Fibroblast of pulmonary artery (primary cell): Measurements from ENCODE around the gene WDR70.

Experiments
- DNase-seq: peaks from one replicate; pipeline ENCODE4 v3.0.0-alpha.2; 2010; ENCODE audit warnings: low read depth
- H3K4me3 ChIP-seq: replicated peaks from 2 replicates; pipeline ENCODE4 v1.5.1; 2011; ENCODE audit warnings: low read depth, mild to moderate bottlenecking, control low read depth, low read length, moderate library complexity
- TF ChIP-seq, protein P1 (sequence below): IDR thresholded peaks from 2 replicates; pipeline ENCODE4 v1.5.1; 2011; ENCODE audit warnings: mild to moderate bottlenecking, control low read depth, low read length, inconsistent platforms; ENCODE audit errors: missing control alignments

The WDR70 gene

DNA sequence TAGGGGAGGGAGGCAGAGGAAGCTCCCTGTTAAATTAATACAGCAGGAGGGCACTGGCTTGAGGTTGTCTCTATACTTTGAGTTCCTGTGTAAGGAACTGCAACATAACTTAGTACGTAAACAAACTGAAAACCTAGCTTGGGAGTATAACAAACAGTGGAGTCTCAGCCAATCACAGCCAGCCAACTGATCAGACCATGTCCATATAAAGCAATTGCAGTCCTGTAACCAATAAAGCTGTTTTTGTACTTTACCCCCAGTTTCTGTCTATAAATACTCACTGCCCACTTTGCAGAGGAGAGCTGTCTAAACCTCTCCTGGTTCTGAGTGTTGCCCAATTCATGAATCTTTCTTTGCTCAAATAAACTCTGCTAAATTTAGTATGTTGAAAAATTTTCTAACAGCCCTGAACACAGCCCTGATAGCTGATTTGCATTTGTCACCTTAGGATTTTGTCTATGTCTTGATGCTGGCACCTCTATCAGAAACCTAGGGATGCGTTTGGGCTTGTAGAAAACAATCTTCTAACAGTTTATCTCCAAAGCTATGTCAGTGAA is 420.8 kb downstream of the WDR70 start:
- TF ChIP-seq, protein P1, sequence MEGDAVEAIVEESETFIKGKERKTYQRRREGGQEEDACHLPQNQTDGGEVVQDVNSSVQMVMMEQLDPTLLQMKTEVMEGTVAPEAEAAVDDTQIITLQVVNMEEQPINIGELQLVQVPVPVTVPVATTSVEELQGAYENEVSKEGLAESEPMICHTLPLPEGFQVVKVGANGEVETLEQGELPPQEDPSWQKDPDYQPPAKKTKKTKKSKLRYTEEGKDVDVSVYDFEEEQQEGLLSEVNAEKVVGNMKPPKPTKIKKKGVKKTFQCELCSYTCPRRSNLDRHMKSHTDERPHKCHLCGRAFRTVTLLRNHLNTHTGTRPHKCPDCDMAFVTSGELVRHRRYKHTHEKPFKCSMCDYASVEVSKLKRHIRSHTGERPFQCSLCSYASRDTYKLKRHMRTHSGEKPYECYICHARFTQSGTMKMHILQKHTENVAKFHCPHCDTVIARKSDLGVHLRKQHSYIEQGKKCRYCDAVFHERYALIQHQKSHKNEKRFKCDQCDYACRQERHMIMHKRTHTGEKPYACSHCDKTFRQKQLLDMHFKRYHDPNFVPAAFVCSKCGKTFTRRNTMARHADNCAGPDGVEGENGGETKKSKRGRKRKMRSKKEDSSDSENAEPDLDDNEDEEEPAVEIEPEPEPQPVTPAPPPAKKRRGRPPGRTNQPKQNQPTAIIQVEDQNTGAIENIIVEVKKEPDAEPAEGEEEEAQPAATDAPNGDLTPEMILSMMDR: no peak
- no peak for DNase-seq
- no peak overlapping the region for H3K4me3 ChIP-seq

- TF ChIP-seq, protein P1: no peak
- DNase-seq: no peak
- H3K4me3 ChIP-seq: no peak overlapping the region
These were observed 422.4 kb downstream of the WDR70 start for GRCh38 chr5:37801521-37801920.
